Bronchial epithelial cell (primary cell): ENCODE results near the gene SMIM35. TPM values are rescaled to one million over a fixed set of nuclear protein-coding genes. Genes with fewer than 3 reads are reported as not detected.

Experiments
- DNase-seq: peaks from one replicate; pipeline ENCODE4 v3.0.0-alpha.2; 2010; ENCODE audit warnings: low read depth
- FAIRE-seq: peaks from 2 replicates; lab custom pipeline; 2011; peaks lifted over from hg19 to GRCh38; lab: Jason Lieb, UNC
- H3K27me3 ChIP-seq: 2 replicates; pipeline ENCODE4 v1.5.1; 2011; ENCODE audit warnings: low read length; ENCODE audit not compliant: control insufficient read depth, insufficient read depth
- H3K36me3 ChIP-seq: 2 replicates; pipeline ENCODE4 v1.5.1; 2011; ENCODE audit warnings: low read length; ENCODE audit not compliant: control insufficient read depth, insufficient read depth
- H3K4me3 ChIP-seq: 2 replicates; pipeline ENCODE4 v1.5.1; 2011; ENCODE audit warnings: mild to moderate bottlenecking, low read depth, low read length, control low read depth
- CTCF ChIP-seq: IDR thresholded peaks from 2 replicates; pipeline ENCODE4 v1.5.1; 2011; ENCODE audit warnings: mild to moderate bottlenecking, moderate library complexity, low read length, control low read depth, inconsistent platforms; ENCODE audit not compliant: insufficient read depth, severe bottlenecking
- total RNA-seq: library from RNA; depleted of rRNA; stranded (reverse); fragments of >200 nt; gene quantifications from 2 replicates; pipeline ENCODE4 v1.2.1, GENCODE V29; 2014

Gene SMIM35
- total RNA-seq, 1 donor from 2014 or later = not detected

GRCh38 chr11:118091690-118092089 is 4.9 kb upstream of the SMIM35 start:
- no peak for FAIRE-seq
- Histone ChIP-seq H3K4me3 (no peak overlapping the region), H3K27me3 (no peaks in the 10 kb centered on the region), H3K36me3 (no peaks in the 10 kb centered on the region)
- DNase-seq = no peak
- no peak for TF ChIP-seq CTCF

GRCh38 chr11:118090545-118091162 is 3.9 kb upstream of the SMIM35 start:
- TF ChIP-seq CTCF = no peak
- Histone ChIP-seq H3K4me3 (no peak overlapping the region), H3K27me3 (no peaks in the 10 kb centered on the region), H3K36me3 (no peaks in the 10 kb centered on the region)
- no peak for FAIRE-seq
- DNase-seq = peak; percentile 71

GRCh38 chr11:118088531-118088930 is 1.8 kb upstream of the SMIM35 start:
- DNase-seq (peak; percentile 67), FAIRE-seq (no peak)
- Histone ChIP-seq H3K27me3 (no peaks in the 10 kb centered on the region), H3K36me3 (no peaks in the 10 kb centered on the region), H3K4me3 (no peak overlapping the region)
- no peak for TF ChIP-seq CTCF

- Histone ChIP-seq H3K4me3 (no peak overlapping the region), H3K27me3 (no peaks in the 10 kb centered on the region), H3K36me3 (no peaks in the 10 kb centered on the region)
- FAIRE-seq = peak; percentile 83
- no peak for DNase-seq
- TF ChIP-seq CTCF = no peak
Measured at GRCh38 chr11:118087931-118088330, 1.2 kb upstream of the SMIM35 start.

- DNase-seq = no peak
- TF ChIP-seq CTCF = no peak
- Histone ChIP-seq H3K36me3 (no peaks in the 10 kb centered on the region), H3K4me3 (no peak overlapping the region), H3K27me3 (no peaks in the 10 kb centered on the region)
- no peak for FAIRE-seq
Measured at GRCh38 chr11:118084656-118085055, 2.1 kb downstream of the SMIM35 start.

GRCh38 chr11:118084247-118084646 is 2.5 kb downstream of the SMIM35 start:
- FAIRE-seq (no peak), DNase-seq (peak; percentile 83)
- Histone ChIP-seq H3K4me3 (no peak overlapping the region), H3K27me3 (no peaks in the 10 kb centered on the region), H3K36me3 (no peaks in the 10 kb centered on the region)
- no peak for TF ChIP-seq CTCF
